Glutamatergic neuron (in vitro differentiated cells): ENCODE measurements around the gene MTMR11. TPM values are rescaled to one million over a fixed set of nuclear protein-coding genes. Genes with fewer than 3 reads are reported as not detected.

Experiments
- DNase-seq: peaks from one replicate; pipeline ENCODE4 v3.0.0; 2022
- H3K27ac Mint-ChIP-seq: one replicate; pipeline ENCODE4 v1.8.0; 2020; ENCODE audit warnings: mild to moderate bottlenecking, mixed read lengths, inconsistent platforms; ENCODE audit not compliant: unreplicated experiment
- H3K27me3 Mint-ChIP-seq: one replicate; pipeline ENCODE4 v1.8.0; 2020; ENCODE audit warnings: mild to moderate bottlenecking, moderate library complexity, mixed read lengths, inconsistent platforms; ENCODE audit not compliant: unreplicated experiment
- H3K36me3 Mint-ChIP-seq: one replicate; pipeline ENCODE4 v1.8.0; 2020; ENCODE audit warnings: mild to moderate bottlenecking, mixed read lengths, inconsistent platforms; ENCODE audit not compliant: unreplicated experiment
- H3K4me1 Mint-ChIP-seq: one replicate; pipeline ENCODE4 v1.8.0; 2020; ENCODE audit warnings: mild to moderate bottlenecking, low read depth, mixed read lengths, inconsistent platforms; ENCODE audit not compliant: unreplicated experiment
- H3K4me3 Mint-ChIP-seq: one replicate; pipeline ENCODE4 v1.8.0; 2020; ENCODE audit warnings: mild to moderate bottlenecking, mixed read lengths, inconsistent platforms; ENCODE audit not compliant: unreplicated experiment
- H3K9me3 Mint-ChIP-seq: one replicate; pipeline ENCODE4 v1.8.0; 2020; ENCODE audit warnings: mild to moderate bottlenecking, moderate library complexity, mixed read lengths, inconsistent platforms; ENCODE audit not compliant: unreplicated experiment
- total RNA-seq: library from RNA; stranded (reverse); fragmentation: NEBNext Ultra II Directional; extraction: Animal tissue kit (Norgen Biotek cat#: 25700); gene quantifications from one replicate; pipeline ENCODE4 v1.2.1, GENCODE V29; 2021; ENCODE audit not compliant: unreplicated experiment
- TF ChIP-seq, protein P1 (sequence below): fragments of 200-600 bp; sonication (generic); IDR thresholded peaks from one replicate; pipeline ENCODE4 v1.5.0; 2021; ENCODE audit not compliant: partially characterized antibody, unreplicated experiment

MTMR11 gene
- total RNA-seq, 1 donor from 2014 or later, result 2.6 TPM

DNA sequence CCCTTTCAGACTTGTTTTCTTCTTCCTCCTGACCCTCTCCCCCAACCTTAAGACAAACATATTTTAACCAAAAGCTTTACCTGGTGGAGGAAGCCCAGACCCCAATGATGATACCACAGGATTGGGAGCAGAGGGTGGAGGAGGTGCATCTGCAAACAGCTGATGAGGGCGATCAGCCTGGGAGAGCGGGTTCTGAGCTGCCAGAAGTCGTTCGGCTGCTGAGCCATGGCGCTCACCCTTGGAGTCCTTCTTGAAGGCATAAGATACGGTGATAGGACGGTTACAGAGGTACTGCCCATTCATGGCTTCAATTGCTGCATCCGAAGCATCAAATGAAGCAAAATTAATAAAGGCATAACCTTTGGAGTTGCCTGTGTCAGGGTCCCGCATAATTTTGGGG, 10.4 kb downstream of the MTMR11 start:
- Mint-ChIP-seq H3K27ac (no peak overlapping the region), H3K4me3 (peak overlapping the region; percentile 100), H3K36me3 (peaks cover 9% of the 10 kb centered on the region), H3K9me3 (peaks cover 9% of the 10 kb centered on the region), H3K27me3 (peaks cover 9% of the 10 kb centered on the region), H3K4me1 (peaks cover 12% of the 10 kb centered on the region)
- DNase-seq, result no peak
- TF ChIP-seq, protein P1, sequence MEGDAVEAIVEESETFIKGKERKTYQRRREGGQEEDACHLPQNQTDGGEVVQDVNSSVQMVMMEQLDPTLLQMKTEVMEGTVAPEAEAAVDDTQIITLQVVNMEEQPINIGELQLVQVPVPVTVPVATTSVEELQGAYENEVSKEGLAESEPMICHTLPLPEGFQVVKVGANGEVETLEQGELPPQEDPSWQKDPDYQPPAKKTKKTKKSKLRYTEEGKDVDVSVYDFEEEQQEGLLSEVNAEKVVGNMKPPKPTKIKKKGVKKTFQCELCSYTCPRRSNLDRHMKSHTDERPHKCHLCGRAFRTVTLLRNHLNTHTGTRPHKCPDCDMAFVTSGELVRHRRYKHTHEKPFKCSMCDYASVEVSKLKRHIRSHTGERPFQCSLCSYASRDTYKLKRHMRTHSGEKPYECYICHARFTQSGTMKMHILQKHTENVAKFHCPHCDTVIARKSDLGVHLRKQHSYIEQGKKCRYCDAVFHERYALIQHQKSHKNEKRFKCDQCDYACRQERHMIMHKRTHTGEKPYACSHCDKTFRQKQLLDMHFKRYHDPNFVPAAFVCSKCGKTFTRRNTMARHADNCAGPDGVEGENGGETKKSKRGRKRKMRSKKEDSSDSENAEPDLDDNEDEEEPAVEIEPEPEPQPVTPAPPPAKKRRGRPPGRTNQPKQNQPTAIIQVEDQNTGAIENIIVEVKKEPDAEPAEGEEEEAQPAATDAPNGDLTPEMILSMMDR, result no peak

DNA sequence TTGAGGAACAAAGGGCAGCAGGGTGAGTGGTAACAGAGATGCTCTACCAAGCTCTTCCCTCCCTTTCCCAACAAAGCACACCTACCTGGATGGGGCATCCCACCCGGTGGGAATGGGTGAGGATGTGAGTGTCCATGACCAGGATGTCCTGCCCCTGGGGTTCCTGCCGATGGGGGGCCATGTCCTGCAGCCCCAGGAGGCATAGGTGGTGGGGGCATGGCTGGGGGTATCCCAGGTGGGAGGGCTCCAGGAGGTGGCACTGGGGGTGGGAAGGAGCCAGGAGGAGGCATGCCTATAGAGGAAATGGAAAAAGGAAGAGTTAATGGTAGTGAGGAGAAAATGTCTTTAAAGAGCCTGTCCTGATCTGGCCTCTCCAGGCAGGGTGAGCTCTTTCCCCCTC, 10.9 kb downstream of the MTMR11 start:
- Mint-ChIP-seq H3K36me3 (peaks cover 9% of the 10 kb centered on the region), H3K27ac (no peak overlapping the region), H3K4me3 (peak overlapping the region; percentile 100), H3K4me1 (peaks cover 12% of the 10 kb centered on the region), H3K9me3 (peaks cover 9% of the 10 kb centered on the region), H3K27me3 (peaks cover 9% of the 10 kb centered on the region)
- TF ChIP-seq, protein P1, result no peak
- no peak for DNase-seq

DNA sequence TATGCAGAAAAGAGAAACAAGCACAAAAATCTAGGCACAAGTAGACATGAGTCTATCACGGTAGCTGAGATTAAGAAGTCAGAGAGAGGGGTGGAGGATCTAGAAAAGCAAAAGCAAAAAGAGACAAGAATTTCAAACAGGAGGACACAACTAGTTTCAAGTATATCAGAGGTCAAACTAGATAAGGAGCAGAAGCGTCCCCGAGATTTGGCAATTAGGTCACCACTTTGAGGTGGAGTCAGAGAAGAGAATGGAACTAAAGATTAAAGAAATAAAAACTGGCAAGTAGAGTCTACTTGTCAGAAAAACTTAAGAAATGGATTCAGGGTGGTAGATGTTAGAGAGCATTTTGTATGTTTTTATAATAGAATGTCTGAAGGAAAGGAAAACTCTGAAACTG, 11.3 kb downstream of the MTMR11 start:
- H3K36me3 Mint-ChIP-seq, result peaks cover 9% of the 10 kb centered on the region
- peak overlapping the region; percentile 2 for H3K4me3 Mint-ChIP-seq
- peaks cover 12% of the 10 kb centered on the region for H3K4me1 Mint-ChIP-seq
- H3K27ac Mint-ChIP-seq, result no peak overlapping the region
- DNase-seq, result no peak
- TF ChIP-seq, protein P1, result no peak
- peaks cover 9% of the 10 kb centered on the region for H3K9me3 Mint-ChIP-seq
- H3K27me3 Mint-ChIP-seq, result peaks cover 9% of the 10 kb centered on the region

DNA sequence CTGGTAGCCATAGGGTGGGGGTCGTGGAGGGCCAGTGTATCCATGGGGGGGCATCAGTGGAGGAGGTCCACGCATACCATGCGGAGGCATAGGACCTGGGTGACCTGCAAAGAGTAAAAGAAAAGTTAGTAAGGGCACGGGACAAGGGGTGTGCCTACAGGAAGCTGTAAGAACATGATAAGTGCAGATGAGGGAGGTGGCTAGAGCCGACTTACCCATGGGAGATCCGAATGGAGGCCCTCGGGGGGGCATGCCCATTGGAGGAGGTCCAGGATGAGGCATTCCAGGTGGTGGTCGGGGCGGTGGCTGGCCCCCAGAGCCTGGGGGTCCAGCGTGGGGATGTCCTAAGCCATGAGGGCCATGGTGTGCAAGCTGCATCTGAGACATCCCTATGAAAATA, 13.1 kb downstream of the MTMR11 start:
- Mint-ChIP-seq H3K27me3 (peaks cover 9% of the 10 kb centered on the region), H3K27ac (no peak overlapping the region), H3K4me3 (no peak overlapping the region), H3K9me3 (peaks cover 7% of the 10 kb centered on the region), H3K36me3 (peaks cover 9% of the 10 kb centered on the region), H3K4me1 (peaks cover 10% of the 10 kb centered on the region)
- no peak for DNase-seq
- TF ChIP-seq, protein P1, result no peak

DNA sequence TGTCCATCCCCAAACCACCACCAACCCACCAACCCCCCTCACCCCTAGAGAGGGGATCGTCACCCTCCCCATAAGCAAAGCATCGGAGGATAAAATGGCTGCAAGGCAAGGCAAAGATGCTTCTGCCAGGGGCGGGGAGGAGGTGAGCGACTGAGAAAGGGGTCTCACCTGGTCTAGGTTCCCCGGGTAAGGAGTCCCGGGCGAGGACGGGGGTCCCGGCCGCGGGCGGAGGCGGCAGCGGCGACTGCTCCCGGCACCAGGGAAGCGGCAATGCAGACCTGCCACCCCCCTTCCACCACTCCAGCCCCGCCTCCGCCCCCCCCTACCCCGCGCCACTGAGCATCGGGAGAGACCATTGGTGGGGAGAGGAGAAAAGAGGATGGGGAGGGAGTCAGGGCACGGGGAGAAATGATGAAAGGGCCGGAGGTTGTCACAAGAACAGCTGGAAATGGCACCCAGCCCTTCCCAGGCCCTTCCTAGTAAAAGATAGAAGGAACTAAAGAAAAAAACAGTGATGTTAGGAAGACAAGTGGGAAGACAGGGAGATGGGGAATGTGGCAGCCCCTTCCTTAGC, 19.0 kb downstream of the MTMR11 start, which contains the start of gene SV2A:
TSS of gene SV2A (minus strand) at position 274 of the 574 bp plus-strand sequence. CDS start 4,004 bp downstream, outside the sequence.
- TF ChIP-seq, protein P1, result no peak
- H3K27ac Mint-ChIP-seq, result no peak within 1 kb of the TSS
- peaks cover 6% of the 10 kb centered on the region for H3K4me1 Mint-ChIP-seq
- H3K9me3 Mint-ChIP-seq, result peaks cover 2% of the 10 kb centered on the region
- H3K36me3 Mint-ChIP-seq, result peaks cover 4% of the 10 kb centered on the region
- H3K4me3 Mint-ChIP-seq, result peak within 1 kb of the TSS; percentile 79
- H3K27me3 Mint-ChIP-seq, result peaks cover 8% of the 10 kb centered on the region
- DNase-seq, result peak; percentile 61
